ENCODE data around the gene RAD51B. TPM values are rescaled to one million over a fixed set of nuclear protein-coding genes. Genes with fewer than 3 reads are reported as not detected.

The RAD51B gene
- polyA plus RNA-seq, 3 donors: 3.6 to 11.6 (median 9.4) TPM

GRCh38 chr14:68486809-68487208 is 667.2 kb downstream of the RAD51B start:
- Mint-ChIP-seq H3K4me1 (no peaks in the 10 kb centered on the region), H3K9me3 (peaks cover 0 to 2% (median 0%) of the 10 kb centered on the region in 7 donors), H3K27ac (no peak overlapping the region), H3K4me3 (no peak overlapping the region), H3K27me3 (ENCODE audit: low read depth in 3 of 3) (peaks cover 0 to 3% (median 2%) of the 10 kb centered on the region in 3 donors), H3K36me3 (no peaks in the 10 kb centered on the region)
- intact Hi-C loops (cut with micrococcal nuclease): no loop called here
- Histone ChIP-seq H3K4me1 (ENCODE audit: control insufficient read depth in 1 of 2, insufficient read depth in 2 of 2, low read length in 2 of 2) (no peaks in the 10 kb centered on the region), H3K9ac (ENCODE audit: insufficient read depth, low read length, poor library complexity, severe bottlenecking) (no peak overlapping the region), H3K4me3 (replicated peaks in 1 of 3; ENCODE audit: low read depth in 2 of 3, low read length in 3 of 3) (no peak overlapping the region), H4K20me1 (ENCODE audit: insufficient read depth, low read length) (no peaks in the 10 kb centered on the region), H3K4me2 (replicated peaks; ENCODE audit: extremely low read depth, low read length, poor library complexity, severe bottlenecking) (no peak overlapping the region), H3K36me3 (replicated peaks in 1 of 2; ENCODE audit: control insufficient read depth in 1 of 2, insufficient read depth in 2 of 2, low read length in 2 of 2) (no peaks in the 10 kb centered on the region), H3K27me3 (ENCODE audit: control insufficient read depth in 2 of 2, insufficient read depth in 2 of 2, low read length in 2 of 2) (no peaks in the 10 kb centered on the region), H3K9me3 (replicated peaks in 1 of 2; ENCODE audit: control insufficient read depth in 1 of 2, insufficient read depth in 1 of 2, low read length in 2 of 2) (no peaks in the 10 kb centered on the region), H3K27ac (ENCODE audit: low read depth in 1 of 2, low read length in 2 of 2) (no peak overlapping the region), H3K79me2 (ENCODE audit: insufficient read depth, low read length) (no peaks in the 10 kb centered on the region), H2AFZ (ENCODE audit: insufficient read depth, low read depth, low read length, poor library complexity, severe bottlenecking) (no peak overlapping the region)
- no peak for TF ChIP-seq CTCF (IDR thresholded peaks at IDR 0.05)
- WGBS (ENCODE audit: insufficient coverage): 94% methylated on average over 3 of the region's 6 CpGs
- DNase-seq: no peak

GRCh38 chr14:68487805-68488590 is 668.4 kb downstream of the RAD51B start:
- H3K9me3 Mint-ChIP-seq: peaks cover 0 to 2% (median 0%) of the 10 kb centered on the region in 7 donors
- Histone ChIP-seq H3K27ac (ENCODE audit: low read depth in 1 of 2, low read length in 2 of 2) (no peak overlapping the region), H3K36me3 (replicated peaks in 1 of 2; ENCODE audit: control insufficient read depth in 1 of 2, insufficient read depth in 2 of 2, low read length in 2 of 2) (no peaks in the 10 kb centered on the region), H3K27me3 (ENCODE audit: control insufficient read depth in 2 of 2, insufficient read depth in 2 of 2, low read length in 2 of 2) (no peaks in the 10 kb centered on the region), H4K20me1 (ENCODE audit: insufficient read depth, low read length) (no peaks in the 10 kb centered on the region), H3K9ac (ENCODE audit: insufficient read depth, low read length, poor library complexity, severe bottlenecking) (no peak overlapping the region), H3K4me1 (ENCODE audit: control insufficient read depth in 1 of 2, insufficient read depth in 2 of 2, low read length in 2 of 2) (no peaks in the 10 kb centered on the region), H3K9me3 (replicated peaks in 1 of 2; ENCODE audit: control insufficient read depth in 1 of 2, insufficient read depth in 1 of 2, low read length in 2 of 2) (no peaks in the 10 kb centered on the region), H3K79me2 (ENCODE audit: insufficient read depth, low read length) (no peaks in the 10 kb centered on the region), H3K4me3 (replicated peaks in 1 of 3; ENCODE audit: low read depth in 2 of 3, low read length in 3 of 3) (no peak overlapping the region), H3K4me2 (replicated peaks; ENCODE audit: extremely low read depth, low read length, poor library complexity, severe bottlenecking) (no peak overlapping the region), H2AFZ (ENCODE audit: insufficient read depth, low read depth, low read length, poor library complexity, severe bottlenecking) (no peak overlapping the region)
- intact Hi-C loops (cut with micrococcal nuclease): no loop called here
- WGBS (ENCODE audit: insufficient coverage): 70% methylated on average over 2 of the region's 3 CpGs
- no peaks in the 10 kb centered on the region for H3K36me3 Mint-ChIP-seq
- H3K4me3 Mint-ChIP-seq: no peak overlapping the region
- TF ChIP-seq CTCF (IDR thresholded peaks at IDR 0.05): no peak
- H3K4me1 Mint-ChIP-seq: no peaks in the 10 kb centered on the region
- DNase-seq: no peak
- no peak overlapping the region for H3K27ac Mint-ChIP-seq
- H3K27me3 Mint-ChIP-seq (ENCODE audit: low read depth in 3 of 3): peaks cover 0 to 3% (median 2%) of the 10 kb centered on the region in 3 donors
